HFF-Myc (cell line): Measurements from ENCODE around the gene AOAH.
A peak's percentile ranks its signal among the peaks of the same experiment; 100 is the strongest.
"Not testable (repeated sequence)": the region's sequence is repeated elsewhere in the genome, so short reads cannot be mapped to it uniquely, and the experiment has no call there.

Experiments
- DNase-seq: peaks from one replicate; pipeline ENCODE4 v3.0.0-alpha.2; 2011; ENCODE audit warnings: low read depth; ENCODE audit errors: extremely low read depth
- H3K4me3 ChIP-seq: replicated peaks from 2 replicates; pipeline ENCODE4 v1.5.1; 2011; ENCODE audit warnings: low read depth, mild to moderate bottlenecking, control low read depth, low read length
- CTCF ChIP-seq: IDR thresholded peaks from 2 replicates; pipeline ENCODE4 v1.5.1; 2012; ENCODE audit warnings: mild to moderate bottlenecking, low read depth, low read length, control low read depth; ENCODE audit errors: missing control alignments

The AOAH gene

GRCh38 chr7:36487756-36488336 lies 236.4 kb downstream of the AOAH start:
- TF ChIP-seq CTCF = peak; percentile 56
- H3K4me3 ChIP-seq = no peak overlapping the region
- DNase-seq = no peak

GRCh38 chr7:36486336-36486735 lies 238.0 kb downstream of the AOAH start:
- H3K4me3 ChIP-seq = no peak overlapping the region
- TF ChIP-seq CTCF = no peak
- no peak for DNase-seq

GRCh38 chr7:36484265-36484664 lies 240.0 kb downstream of the AOAH start:
- DNase-seq = no peak
- no peak for TF ChIP-seq CTCF
- H3K4me3 ChIP-seq = no peak overlapping the region

GRCh38 chr7:36483853-36484252 lies 240.4 kb downstream of the AOAH start:
- H3K4me3 ChIP-seq, DNase-seq: not testable (repeated sequence)

GRCh38 chr7:36478745-36479144 lies 245.5 kb downstream of the AOAH start:
- DNase-seq = no peak
- H3K4me3 ChIP-seq = no peak overlapping the region
- TF ChIP-seq CTCF = no peak

GRCh38 chr7:36475381-36475780 lies 248.9 kb downstream of the AOAH start:
- TF ChIP-seq CTCF = no peak
- no peak overlapping the region for H3K4me3 ChIP-seq
- no peak for DNase-seq

GRCh38 chr7:36475011-36475342 lies 249.3 kb downstream of the AOAH start:
- DNase-seq = no peak
- TF ChIP-seq CTCF = no peak
- no peak overlapping the region for H3K4me3 ChIP-seq
